ENCODE results near the gene GAK. TPM values are rescaled to one million over a fixed set of nuclear protein-coding genes. Genes with fewer than 3 reads are reported as not detected.
"Not testable (repeated sequence)": the region's sequence is repeated elsewhere in the genome, so short reads cannot be mapped to it uniquely, and the experiment has no call there.

Gene GAK
- total RNA-seq, 1 donor from 2014 or later = 19.8 TPM

- no peak overlapping the region for H3K9ac ChIP-seq (ENCODE audit: low read depth in 1 of 3, low read length in 3 of 3)
Measured at GRCh38 chr4:946103-946450, 14.0 kb upstream of the GAK start.

GRCh38 chr4:945274-946102, 13.4 kb upstream of the GAK start:
- peaks cover 0 to 2% (median 0%) of the 10 kb centered on the region in 3 donors for H3K36me3 ChIP-seq (ENCODE audit: control insufficient read depth in 3 of 3, insufficient read depth in 3 of 3, low read length in 3 of 3)
- no peaks in the 10 kb centered on the region for H3K9me3 ChIP-seq (ENCODE audit: control insufficient read depth in 3 of 3, low read length in 3 of 3)
- H3K4me1 ChIP-seq (ENCODE audit: control insufficient read depth in 3 of 3, insufficient read depth in 3 of 3, low read length in 3 of 3) = no peaks in the 10 kb centered on the region
- H3K9ac ChIP-seq (ENCODE audit: low read depth in 1 of 3, low read length in 3 of 3) = no peak overlapping the region
- H3K27ac ChIP-seq (ENCODE audit: low read depth, low read length) = no peak overlapping the region
- no peaks in the 10 kb centered on the region for H3K27me3 ChIP-seq (ENCODE audit: control insufficient read depth in 3 of 3, insufficient read depth in 3 of 3, low read length in 3 of 3)
- no peak overlapping the region for H3K4me3 ChIP-seq (ENCODE audit: low read length in 3 of 3)

More at GRCh38 chr4:946103-946450, 14.0 kb upstream of the GAK start:
- no peak overlapping the region for H3K4me3 ChIP-seq (ENCODE audit: low read length in 3 of 3)
- no peaks in the 10 kb centered on the region for H3K27me3 ChIP-seq (ENCODE audit: control insufficient read depth in 3 of 3, insufficient read depth in 3 of 3, low read length in 3 of 3)
- peaks cover 0 to 2% (median under 1%) of the 10 kb centered on the region in 3 donors for H3K4me1 ChIP-seq (ENCODE audit: control insufficient read depth in 3 of 3, insufficient read depth in 3 of 3, low read length in 3 of 3)
- no peaks in the 10 kb centered on the region for H3K9me3 ChIP-seq (ENCODE audit: control insufficient read depth in 3 of 3, low read length in 3 of 3)
- H3K36me3 ChIP-seq (ENCODE audit: control insufficient read depth in 3 of 3, insufficient read depth in 3 of 3, low read length in 3 of 3) = peaks cover 0 to 2% (median 0%) of the 10 kb centered on the region in 3 donors
- H3K27ac ChIP-seq (ENCODE audit: low read depth, low read length) = no peak overlapping the region

GRCh38 chr4:939508-939907, 7.4 kb upstream of the GAK start:
- H3K36me3 ChIP-seq (ENCODE audit: control insufficient read depth in 3 of 3, insufficient read depth in 3 of 3, low read length in 3 of 3); H3K27me3 ChIP-seq (ENCODE audit: control insufficient read depth in 3 of 3, insufficient read depth in 3 of 3, low read length in 3 of 3); H3K9me3 ChIP-seq (ENCODE audit: control insufficient read depth in 3 of 3, low read length in 3 of 3); H3K4me1 ChIP-seq (ENCODE audit: control insufficient read depth in 3 of 3, insufficient read depth in 3 of 3, low read length in 3 of 3); H3K9ac ChIP-seq (ENCODE audit: low read depth in 1 of 3, low read length in 3 of 3); H3K4me3 ChIP-seq (ENCODE audit: low read length in 3 of 3); H3K27ac ChIP-seq (ENCODE audit: low read depth, low read length): not testable (repeated sequence)

GRCh38 chr4:932713-933070, 576 bp upstream of the GAK start:
- Histone ChIP-seq H3K27me3 (ENCODE audit: control insufficient read depth in 3 of 3, insufficient read depth in 3 of 3, low read length in 3 of 3) (no peaks in the 10 kb centered on the region), H3K4me3 (ENCODE audit: low read length in 3 of 3) (peak overlapping the region; percentile 98 to 99 (median 99)), H3K4me1 (ENCODE audit: control insufficient read depth in 3 of 3, insufficient read depth in 3 of 3, low read length in 3 of 3) (peaks cover 27 to 36% (median 28%) of the 10 kb centered on the region in 3 donors)

GRCh38 chr4:931194-931959, 739 bp downstream of the GAK start:
- peak overlapping the region; percentile 94 for H3K27ac ChIP-seq (ENCODE audit: low read depth, low read length)
- no peaks in the 10 kb centered on the region for H3K9me3 ChIP-seq (ENCODE audit: control insufficient read depth in 3 of 3, low read length in 3 of 3)
- H3K27me3 ChIP-seq (ENCODE audit: control insufficient read depth in 3 of 3, insufficient read depth in 3 of 3, low read length in 3 of 3) = no peaks in the 10 kb centered on the region
- H3K4me3 ChIP-seq (ENCODE audit: low read length in 3 of 3) = peak overlapping the region; percentile 90 to 99 (median 98)
- peaks cover 27 to 36% (median 28%) of the 10 kb centered on the region in 3 donors for H3K4me1 ChIP-seq (ENCODE audit: control insufficient read depth in 3 of 3, insufficient read depth in 3 of 3, low read length in 3 of 3)
- H3K36me3 ChIP-seq (ENCODE audit: control insufficient read depth in 3 of 3, insufficient read depth in 3 of 3, low read length in 3 of 3) = no peaks in the 10 kb centered on the region
- peak overlapping the region; percentile 95 to 99 (median 99) for H3K9ac ChIP-seq (ENCODE audit: low read depth in 1 of 3, low read length in 3 of 3)

More at GRCh38 chr4:932713-933070, 576 bp upstream of the GAK start:
- Histone ChIP-seq H3K27ac (ENCODE audit: low read depth, low read length) (peak overlapping the region; percentile 94), H3K9me3 (ENCODE audit: control insufficient read depth in 3 of 3, low read length in 3 of 3) (no peaks in the 10 kb centered on the region), H3K36me3 (ENCODE audit: control insufficient read depth in 3 of 3, insufficient read depth in 3 of 3, low read length in 3 of 3) (no peaks in the 10 kb centered on the region), H3K9ac (ENCODE audit: low read depth in 1 of 3, low read length in 3 of 3) (peak overlapping the region; percentile 98 to 99 (median 99))

GRCh38 chr4:930827-931193, 1.3 kb downstream of the GAK start:
- H3K9me3 ChIP-seq (ENCODE audit: control insufficient read depth in 3 of 3, low read length in 3 of 3) = no peaks in the 10 kb centered on the region
- H3K9ac ChIP-seq (ENCODE audit: low read depth in 1 of 3, low read length in 3 of 3) = peak overlapping the region; percentile 46 to 99 (median 95)
- no peaks in the 10 kb centered on the region for H3K27me3 ChIP-seq (ENCODE audit: control insufficient read depth in 3 of 3, insufficient read depth in 3 of 3, low read length in 3 of 3)
- H3K4me3 ChIP-seq (ENCODE audit: low read length in 3 of 3) = peak overlapping the region; percentile 90 to 99 (median 98)
- H3K36me3 ChIP-seq (ENCODE audit: control insufficient read depth in 3 of 3, insufficient read depth in 3 of 3, low read length in 3 of 3) = no peaks in the 10 kb centered on the region
- H3K4me1 ChIP-seq (ENCODE audit: control insufficient read depth in 3 of 3, insufficient read depth in 3 of 3, low read length in 3 of 3) = peaks cover 30 to 36% (median 30%) of the 10 kb centered on the region in 3 donors
- peak overlapping the region; percentile 94 for H3K27ac ChIP-seq (ENCODE audit: low read depth, low read length)

GRCh38 chr4:930028-930551, 2.0 kb downstream of the GAK start:
- Histone ChIP-seq H3K27ac (ENCODE audit: low read depth, low read length) (no peak overlapping the region), H3K4me1 (ENCODE audit: control insufficient read depth in 3 of 3, insufficient read depth in 3 of 3, low read length in 3 of 3) (peaks cover 30 to 36% (median 30%) of the 10 kb centered on the region in 3 donors), H3K27me3 (ENCODE audit: control insufficient read depth in 3 of 3, insufficient read depth in 3 of 3, low read length in 3 of 3) (no peaks in the 10 kb centered on the region), H3K9me3 (ENCODE audit: control insufficient read depth in 3 of 3, low read length in 3 of 3) (no peaks in the 10 kb centered on the region), H3K9ac (ENCODE audit: low read depth in 1 of 3, low read length in 3 of 3) (peak overlapping the region in 1 of 3 donors; percentile 46), H3K36me3 (ENCODE audit: control insufficient read depth in 3 of 3, insufficient read depth in 3 of 3, low read length in 3 of 3) (no peaks in the 10 kb centered on the region), H3K4me3 (ENCODE audit: low read length in 3 of 3) (peak overlapping the region in 2 of 3 donors; percentile 44 to 99)

GRCh38 chr4:929096-929765, 2.9 kb downstream of the GAK start:
- Histone ChIP-seq H3K27ac (ENCODE audit: low read depth, low read length) (no peak overlapping the region), H3K4me3 (ENCODE audit: low read length in 3 of 3) (no peak overlapping the region), H3K4me1 (ENCODE audit: control insufficient read depth in 3 of 3, insufficient read depth in 3 of 3, low read length in 3 of 3) (peaks cover 30 to 36% (median 30%) of the 10 kb centered on the region in 3 donors), H3K9ac (ENCODE audit: low read depth in 1 of 3, low read length in 3 of 3) (no peak overlapping the region), H3K9me3 (ENCODE audit: control insufficient read depth in 3 of 3, low read length in 3 of 3) (no peaks in the 10 kb centered on the region), H3K27me3 (ENCODE audit: control insufficient read depth in 3 of 3, insufficient read depth in 3 of 3, low read length in 3 of 3) (no peaks in the 10 kb centered on the region), H3K36me3 (ENCODE audit: control insufficient read depth in 3 of 3, insufficient read depth in 3 of 3, low read length in 3 of 3) (no peaks in the 10 kb centered on the region)

GRCh38 chr4:927566-927965, 4.5 kb downstream of the GAK start:
- H3K27me3 ChIP-seq (ENCODE audit: control insufficient read depth in 3 of 3, insufficient read depth in 3 of 3, low read length in 3 of 3); H3K36me3 ChIP-seq (ENCODE audit: control insufficient read depth in 3 of 3, insufficient read depth in 3 of 3, low read length in 3 of 3); H3K27ac ChIP-seq (ENCODE audit: low read depth, low read length); H3K9me3 ChIP-seq (ENCODE audit: control insufficient read depth in 3 of 3, low read length in 3 of 3); H3K4me3 ChIP-seq (ENCODE audit: low read length in 3 of 3); H3K9ac ChIP-seq (ENCODE audit: low read depth in 1 of 3, low read length in 3 of 3): not testable (repeated sequence)
- peaks cover 22 to 25% (median 23%) of the 10 kb centered on the region in 3 donors for H3K4me1 ChIP-seq (ENCODE audit: control insufficient read depth in 3 of 3, insufficient read depth in 3 of 3, low read length in 3 of 3)
